K562 treated with DMSO at 1 percent for 24 hours (cell line): Measurements from ENCODE around the gene RAB40C. TPM values are rescaled to one million over a fixed set of nuclear protein-coding genes. Genes with fewer than 3 reads are reported as not detected.

ENCODE experiments used
- total RNA-seq: library from RNA; unstranded; fragments of 300-600 nt; gene quantifications from 2 replicates; pipeline ENCODE4 v1.2.3, GENCODE V29; 2022; ENCODE audit warnings: low read depth; ENCODE audit not compliant: insufficient read depth

Gene RAB40C
- total RNA-seq, result 42.1 and 47.9 TPM in 2 replicates

DNA sequence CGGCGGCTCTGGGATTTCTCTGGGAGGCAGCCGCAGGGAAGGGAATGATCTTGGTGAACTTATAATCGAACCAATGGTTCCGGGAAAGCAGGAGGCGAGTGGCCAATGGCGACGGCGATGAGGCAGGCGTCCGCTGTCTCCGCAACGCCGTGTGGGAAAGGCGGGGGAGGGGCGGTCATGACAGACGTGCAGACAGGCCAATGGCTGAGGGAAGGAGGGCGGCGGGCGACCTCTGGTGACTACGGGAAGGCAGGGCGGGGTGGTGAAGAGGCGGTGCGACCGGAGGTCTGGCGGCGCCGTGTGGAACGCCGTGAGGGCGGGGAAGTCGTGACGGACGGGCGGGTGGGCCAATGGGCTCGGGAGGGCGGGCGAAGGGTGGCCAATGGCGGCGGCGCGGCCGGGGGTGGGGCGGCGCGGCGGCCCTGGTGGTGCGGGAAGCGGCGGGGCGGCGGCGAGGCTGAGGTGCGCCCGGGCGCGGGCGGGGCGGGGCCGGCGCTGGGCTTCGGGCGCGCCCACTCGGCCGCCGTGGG is at the start of gene RAB40C:
RAB40C (plus strand) TSS at position 409 of the 530 bp plus-strand sequence. CDS start 226 bp downstream, outside the sequence.

DNA sequence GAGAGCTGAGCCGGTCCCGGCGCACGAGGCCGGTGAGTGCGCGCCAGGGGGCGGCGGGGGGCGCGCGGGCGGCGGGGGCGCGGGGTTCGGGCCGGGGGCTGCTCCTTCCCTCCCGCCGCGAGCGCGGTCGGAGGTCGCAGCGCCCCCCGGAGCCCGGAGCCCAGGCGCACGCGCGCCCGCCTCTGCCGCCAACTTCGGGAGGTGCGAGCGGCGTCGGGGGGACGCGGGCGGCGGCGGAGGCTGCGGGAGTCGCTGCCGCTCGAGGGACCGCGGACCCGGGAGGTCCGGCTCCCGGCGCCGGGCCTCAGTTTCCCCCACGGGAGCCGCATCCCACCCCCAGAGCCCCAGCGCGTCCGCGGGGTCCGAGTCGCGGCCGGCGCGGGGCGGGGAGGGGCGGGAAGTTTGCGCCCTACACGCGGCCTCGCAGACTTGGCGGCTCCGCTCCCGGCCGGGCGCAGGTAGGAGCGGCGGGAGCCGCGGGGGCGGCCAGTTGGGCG is 29.6 kb upstream of the RAB40C start, which contains the start of gene PRR35:
PRR35 (plus strand) TSS at position 191 of the 497 bp plus-strand sequence. CDS start 2,901 bp downstream, outside the sequence.

DNA sequence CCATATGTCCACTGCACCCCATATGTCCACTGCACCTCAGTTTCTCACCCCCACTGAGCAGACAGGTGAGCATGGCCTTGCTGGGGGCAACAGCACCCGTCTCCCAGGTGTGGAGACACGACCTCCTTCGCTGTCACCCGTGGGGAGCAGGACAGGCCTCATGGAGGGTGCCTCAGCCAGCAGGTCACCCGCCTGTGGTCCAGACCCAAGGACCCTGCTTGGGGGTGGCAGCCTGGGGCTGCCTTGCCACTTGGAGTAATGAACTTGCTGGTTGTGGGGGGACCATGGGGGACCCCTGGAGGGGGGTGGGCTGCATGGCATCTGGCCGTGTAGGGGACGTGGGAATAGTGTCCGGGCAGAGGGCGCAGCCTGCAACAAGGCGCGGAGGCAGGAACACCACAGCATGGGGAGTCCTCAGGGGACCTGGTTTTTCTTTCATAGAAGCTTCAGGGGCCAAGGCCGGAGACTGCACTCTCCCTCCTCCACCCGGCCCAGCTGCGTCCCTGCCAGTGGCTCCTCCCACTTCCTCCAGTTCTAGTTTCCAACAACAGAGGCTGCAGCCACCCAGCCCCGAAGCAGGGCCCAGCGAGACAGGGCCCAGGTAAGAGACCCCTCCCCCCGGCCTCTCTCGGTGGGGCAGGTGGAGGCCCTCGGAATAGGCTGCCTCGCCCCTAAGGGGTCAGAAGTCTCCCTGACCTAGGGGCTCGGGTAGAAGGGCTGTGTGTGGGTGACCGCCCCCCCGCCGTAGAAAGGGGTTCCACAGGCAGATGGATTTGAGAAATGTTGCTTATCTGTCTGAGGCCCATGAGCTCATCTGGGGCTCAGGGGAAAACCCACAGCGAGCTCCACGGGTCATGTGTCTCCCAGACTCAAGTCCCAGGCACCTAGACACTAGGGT is 23.1 kb upstream of the RAB40C start, which contains the start of gene NHLRC4:
NHLRC4 (plus strand) TSS at position 531 of the 898 bp plus-strand sequence. CDS start 1,043 bp downstream, outside the sequence.

GRCh38 chr16:569445-570254 is 20.2 kb upstream of the RAB40C start, which contains the start of gene PIGQ:
Gene PIGQ (plus strand): TSS chr16:569968. CDS start chr16:574075, 4,107 bp downstream.

GRCh38 chr16:630815-631405 is 41.0 kb downstream of the RAB40C start, which contains the start of gene WFIKKN1:
Gene WFIKKN1 (plus strand): TSS chr16:630985. CDS start chr16:631254, 269 bp downstream.

GRCh38 chr16:636206-637080 is 46.6 kb downstream of the RAB40C start, which contains the start of gene METTL26:
Gene METTL26 (minus strand): TSS chr16:636305. CDS start chr16:636290, 15 bp downstream.

DNA sequence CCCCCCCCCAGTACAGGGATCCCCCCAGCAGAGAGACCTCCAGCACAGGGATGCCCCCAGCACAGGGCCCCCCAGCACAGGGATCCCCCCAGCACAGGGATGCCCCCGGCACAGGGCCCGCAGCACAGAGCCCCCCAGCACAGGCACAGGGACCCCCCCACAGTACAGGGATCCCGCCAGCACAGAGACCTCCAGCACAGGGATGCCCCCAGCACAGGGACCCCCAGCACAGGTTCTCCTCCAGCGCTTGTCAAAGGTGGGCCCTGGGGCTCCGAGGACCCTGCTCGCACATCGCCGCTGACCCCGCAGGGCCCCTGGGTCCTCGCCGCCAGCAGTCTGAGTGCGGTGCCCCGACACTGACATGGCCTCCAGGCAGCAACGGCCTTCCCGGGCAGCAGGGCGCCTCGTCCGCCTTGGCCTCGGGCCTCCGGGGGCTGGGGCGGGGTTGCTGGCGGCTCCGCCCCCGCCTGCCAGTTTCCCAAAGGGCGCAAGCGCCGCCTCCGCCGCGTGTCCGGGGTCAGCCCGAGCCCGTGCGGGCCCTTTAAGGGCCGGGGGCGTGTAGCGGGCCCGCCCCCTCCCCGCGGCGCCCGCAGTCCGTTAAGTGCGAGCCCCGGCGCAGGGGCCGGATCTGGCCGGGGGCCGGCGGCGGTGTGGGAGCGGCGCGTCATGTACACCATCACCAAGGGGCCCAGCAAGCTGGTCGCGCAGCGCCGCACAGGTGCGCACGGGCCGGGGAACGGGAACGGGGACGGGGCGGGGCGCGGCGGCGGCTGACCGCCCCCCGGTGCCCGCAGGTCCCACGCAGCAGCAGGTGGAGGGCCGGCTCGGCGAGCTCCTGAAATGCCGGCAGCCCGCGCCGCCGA is 51.7 kb downstream of the RAB40C start, which contains the start of gene MCRIP2:
MCRIP2 (plus strand) TSS at position 503 of the 863 bp plus-strand sequence; CDS start at position 667, 164 bp downstream.

GRCh38 chr16:648781-649589 is 59.1 kb downstream of the RAB40C start, which contains the start of gene WDR90:
Gene WDR90 (plus strand): TSS chr16:649365. CDS start chr16:649417, 52 bp downstream.

GRCh38 chr16:667780-668518 is 78.1 kb downstream of the RAB40C start, which contains the start of gene RHOT2:
Gene RHOT2 (plus strand): TSS chr16:668132. CDS start chr16:668200, 68 bp downstream.

GRCh38 chr16:674968-675883 is 85.4 kb downstream of the RAB40C start, which contains the start of gene RHBDL1:
Gene RHBDL1 (plus strand): TSS chr16:675671. CDS start chr16:675791, 120 bp downstream.

Other genes starting within 250 kb of the RAB40C start
- 43.7 and 44.5 TPM in 2 replicates for gene AXIN1, start 237.3 kb upstream of the RAB40C start, total RNA-seq
- gene MRPL28, start 219.5 kb upstream of the RAB40C start, total RNA-seq, result 122 and 140 TPM in 2 replicates
- gene PGAP6, start 208.1 kb upstream of the RAB40C start, total RNA-seq, result 124 and 139 TPM in 2 replicates
- gene NME4, start 192.9 kb upstream of the RAB40C start, total RNA-seq, result 154 and 165 TPM in 2 replicates
- gene DECR2, start 188.2 kb upstream of the RAB40C start, total RNA-seq, result 56.3 and 58.3 TPM in 2 replicates
- gene RAB11FIP3, start 164.4 kb upstream of the RAB40C start, total RNA-seq, result 25.0 and 30.8 TPM in 2 replicates
- gene CAPN15, start 62.4 kb upstream of the RAB40C start, total RNA-seq, result 64.7 and 73.6 TPM in 2 replicates
- gene PRR35, start 29.7 kb upstream of the RAB40C start, total RNA-seq, result 0.23 TPM in 1 of 2 replicates, not detected in the other
- 12.5 and 14.0 TPM in 2 replicates for gene NHLRC4, start 23.1 kb upstream of the RAB40C start, total RNA-seq
- 55.4 and 66.8 TPM in 2 replicates for gene PIGQ, start 20.1 kb upstream of the RAB40C start, total RNA-seq
- 13.4 and 16.8 TPM in 2 replicates for gene WFIKKN1, start 40.9 kb downstream of the RAB40C start, total RNA-seq
- 134 and 166 TPM in 2 replicates for gene METTL26, start 46.2 kb downstream of the RAB40C start, total RNA-seq
- 93.9 and 111 TPM in 2 replicates for gene MCRIP2, start 51.8 kb downstream of the RAB40C start, total RNA-seq
- 2.6 and 4.1 TPM in 2 replicates for gene WDR90, start 59.3 kb downstream of the RAB40C start, total RNA-seq
- 154 and 166 TPM in 2 replicates for gene RHOT2, start 78.1 kb downstream of the RAB40C start, total RNA-seq
- 1.2 and 3.0 TPM in 2 replicates for gene RHBDL1, start 85.6 kb downstream of the RAB40C start, total RNA-seq
- gene STUB1, start 90.3 kb downstream of the RAB40C start, total RNA-seq, result 165 and 192 TPM in 2 replicates
- 102 and 106 TPM in 2 replicates for gene JMJD8, start 94.3 kb downstream of the RAB40C start, total RNA-seq
- gene WDR24, start 100.3 kb downstream of the RAB40C start, total RNA-seq, result 33.8 and 37.4 TPM in 2 replicates
- gene FBXL16, start 115.7 kb downstream of the RAB40C start, total RNA-seq, result 4.8 and 5.8 TPM in 2 replicates
- gene METRN, start 125.1 kb downstream of the RAB40C start, total RNA-seq, result 47.3 and 52.0 TPM in 2 replicates
- gene ANTKMT, start 131.1 kb downstream of the RAB40C start, total RNA-seq, result 76.2 and 84.9 TPM in 2 replicates
- 1.3 and 1.8 TPM in 2 replicates for gene CCDC78, start 136.4 kb downstream of the RAB40C start, total RNA-seq
- gene HAGHL, start 137.0 kb downstream of the RAB40C start, total RNA-seq, result 22.0 and 22.6 TPM in 2 replicates
- gene CIAO3, start 150.9 kb downstream of the RAB40C start, total RNA-seq, result 40.1 and 45.9 TPM in 2 replicates
- not detected in 2 replicates for gene MSLN, start 170.7 kb downstream of the RAB40C start, total RNA-seq
- 64.3 and 67.5 TPM in 2 replicates for gene RPUSD1, start 198.3 kb downstream of the RAB40C start, total RNA-seq
- 46.3 and 54.9 TPM in 2 replicates for gene CHTF18, start 198.6 kb downstream of the RAB40C start, total RNA-seq
- not detected in 2 replicates for gene GNG13, start 210.7 kb downstream of the RAB40C start, total RNA-seq